Smooth muscle cell (in vitro differentiated cells): ENCODE results near the gene DNM3. TPM values are rescaled to one million over a fixed set of nuclear protein-coding genes. Genes with fewer than 3 reads are reported as not detected.

Source experiments
- DNase-seq: peaks from one replicate; lab custom pipeline; 2025; ENCODE audit not compliant: unreplicated experiment; lab: John Stamatoyannopoulos, UW
- H2AFZ ChIP-seq: fragments of 200-600 bp; sonication (generic); 2 replicates; pipeline ENCODE4 v1.6.0; 2016; ENCODE audit warnings: antibody characterized with exemption, low read depth, mild to moderate bottlenecking
- H3F3A ChIP-seq: fragments of 200-600 bp; sonication (generic); 2 replicates; pipeline ENCODE4 v1.6.0; 2017; ENCODE audit warnings: antibody characterized with exemption, low read depth
- H3K27ac ChIP-seq: fragments of 200-600 bp; sonication (generic); 2 replicates; pipeline ENCODE4 v1.5.1; 2016; ENCODE audit warnings: low read depth, mild to moderate bottlenecking
- H3K27me3 ChIP-seq: fragments of 200-600 bp; sonication (generic); 2 replicates; pipeline ENCODE4 v1.6.1; 2016; ENCODE audit warnings: low read depth, mild to moderate bottlenecking
- H3K36me3 ChIP-seq: fragments of 200-600 bp; sonication (generic); 2 replicates; pipeline ENCODE4 v1.5.1; 2016; ENCODE audit warnings: low read depth
- H3K4me1 ChIP-seq: fragments of 200-600 bp; sonication (generic); 2 replicates; pipeline ENCODE4 v1.5.1; 2016; ENCODE audit warnings: low read depth
- H3K4me2 ChIP-seq: fragments of 200-600 bp; sonication (generic); 2 replicates; pipeline ENCODE4 v1.6.0; 2016; ENCODE audit warnings: mild to moderate bottlenecking
- H3K4me3 ChIP-seq: fragments of 200-600 bp; sonication (generic); 2 replicates; pipeline ENCODE4 v1.5.1; 2016; ENCODE audit warnings: mild to moderate bottlenecking
- H3K79me2 ChIP-seq: fragments of 200-600 bp; sonication (generic); 2 replicates; pipeline ENCODE4 v1.6.0; 2016; ENCODE audit warnings: low read depth, mild to moderate bottlenecking
- H3K9ac ChIP-seq: fragments of 200-600 bp; sonication (generic); 2 replicates; pipeline ENCODE4 v1.6.0; 2016; ENCODE audit warnings: low read depth
- H3K9me3 ChIP-seq: fragments of 200-600 bp; sonication (generic); replicated peaks from 2 replicates; pipeline ENCODE4 v1.5.1; 2016; ENCODE audit warnings: low read depth
- H4K20me1 ChIP-seq: fragments of 200-600 bp; sonication (generic); 2 replicates; pipeline ENCODE4 v1.6.0; 2016; ENCODE audit warnings: low read depth
- WGBS: methylation state at CpG from one replicate; pipeline ENCODE4 v1.1.7; 2016; ENCODE audit warnings: low lambda C conversion rate; 5-methylcytosine and 5-hydroxymethylcytosine counted together
- polyA plus RNA-seq: library from polyadenylated mRNA; unstranded; fragments of >200 nt; fragmentation: Nextera tagmentation; extraction: Ambion mirVana; gene quantifications from 2 replicates; pipeline ENCODE4 v1.2.1, GENCODE V29; 2016
- total RNA-seq: library from RNA; depleted of rRNA; stranded (reverse); fragments of >200 nt; gene quantifications from 2 replicates; pipeline ENCODE4 v1.2.3, GENCODE V29; 2014
- TF ChIP-seq, protein P1 (sequence below): fragments of 200-600 bp; sonication (generic); IDR thresholded peaks from 2 replicates; pipeline ENCODE4 v1.5.1; 2017; ENCODE audit warnings: borderline replicate concordance, mild to moderate bottlenecking, antibody characterized with exemption; ENCODE audit not compliant: insufficient read depth, poor library complexity, severe bottlenecking

Gene DNM3
- total and polyA plus RNA-seq, 2 experiments from 2014 or later = 1.7 to 3.0 TPM

DNA sequence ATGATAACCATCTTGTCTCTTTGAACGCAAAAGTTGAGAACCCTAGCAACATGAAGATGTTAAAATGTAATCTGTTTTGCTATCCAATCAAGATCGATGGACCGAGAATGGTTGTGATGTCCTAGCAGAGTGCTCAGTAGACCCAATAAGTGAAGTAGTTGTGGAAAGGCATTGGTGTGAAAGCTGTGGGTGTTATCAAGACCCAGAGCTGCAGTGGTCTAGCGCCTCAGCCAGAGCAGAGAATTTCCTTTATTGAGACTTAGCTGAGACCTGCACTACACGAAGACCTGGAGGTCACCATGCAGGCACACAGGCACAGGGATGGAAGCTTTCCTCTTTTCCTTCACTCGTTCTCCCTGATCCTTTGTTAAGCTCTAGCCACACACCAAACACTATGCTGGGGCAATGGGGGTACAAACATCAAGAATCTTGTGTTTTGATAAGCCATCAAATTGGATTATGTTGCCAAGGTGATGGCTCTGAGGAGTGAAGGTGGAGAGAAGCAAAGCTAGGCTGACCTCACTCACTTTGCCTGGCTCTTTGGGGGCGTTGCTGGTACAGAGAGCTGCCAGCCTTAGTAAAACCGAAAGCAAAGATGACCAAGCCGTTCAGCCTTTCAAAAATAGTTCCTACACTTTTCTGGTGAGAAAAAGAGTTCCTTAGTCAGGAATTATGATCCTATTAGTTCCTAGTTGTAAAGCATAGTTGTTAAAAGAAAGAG lies 35.7 kb upstream of the DNM3 start:
- Histone ChIP-seq H3K9me3 (no peaks in the 10 kb centered on the region), H3K36me3 (no peaks in the 10 kb centered on the region), H3K4me3 (no peak overlapping the region), H3K4me2 (no peak overlapping the region), H2AFZ (no peak overlapping the region), H3K27ac (no peak overlapping the region), H4K20me1 (no peaks in the 10 kb centered on the region), H3K9ac (no peak overlapping the region), H3K4me1 (no peaks in the 10 kb centered on the region), H3F3A (no peaks in the 10 kb centered on the region), H3K79me2 (no peaks in the 10 kb centered on the region), H3K27me3 (no peaks in the 10 kb centered on the region)
- DNase-seq = no peak
- WGBS = 87% methylated on average over 9 of the region's 9 CpGs
- TF ChIP-seq, protein P1, sequence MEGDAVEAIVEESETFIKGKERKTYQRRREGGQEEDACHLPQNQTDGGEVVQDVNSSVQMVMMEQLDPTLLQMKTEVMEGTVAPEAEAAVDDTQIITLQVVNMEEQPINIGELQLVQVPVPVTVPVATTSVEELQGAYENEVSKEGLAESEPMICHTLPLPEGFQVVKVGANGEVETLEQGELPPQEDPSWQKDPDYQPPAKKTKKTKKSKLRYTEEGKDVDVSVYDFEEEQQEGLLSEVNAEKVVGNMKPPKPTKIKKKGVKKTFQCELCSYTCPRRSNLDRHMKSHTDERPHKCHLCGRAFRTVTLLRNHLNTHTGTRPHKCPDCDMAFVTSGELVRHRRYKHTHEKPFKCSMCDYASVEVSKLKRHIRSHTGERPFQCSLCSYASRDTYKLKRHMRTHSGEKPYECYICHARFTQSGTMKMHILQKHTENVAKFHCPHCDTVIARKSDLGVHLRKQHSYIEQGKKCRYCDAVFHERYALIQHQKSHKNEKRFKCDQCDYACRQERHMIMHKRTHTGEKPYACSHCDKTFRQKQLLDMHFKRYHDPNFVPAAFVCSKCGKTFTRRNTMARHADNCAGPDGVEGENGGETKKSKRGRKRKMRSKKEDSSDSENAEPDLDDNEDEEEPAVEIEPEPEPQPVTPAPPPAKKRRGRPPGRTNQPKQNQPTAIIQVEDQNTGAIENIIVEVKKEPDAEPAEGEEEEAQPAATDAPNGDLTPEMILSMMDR = no peak

DNA sequence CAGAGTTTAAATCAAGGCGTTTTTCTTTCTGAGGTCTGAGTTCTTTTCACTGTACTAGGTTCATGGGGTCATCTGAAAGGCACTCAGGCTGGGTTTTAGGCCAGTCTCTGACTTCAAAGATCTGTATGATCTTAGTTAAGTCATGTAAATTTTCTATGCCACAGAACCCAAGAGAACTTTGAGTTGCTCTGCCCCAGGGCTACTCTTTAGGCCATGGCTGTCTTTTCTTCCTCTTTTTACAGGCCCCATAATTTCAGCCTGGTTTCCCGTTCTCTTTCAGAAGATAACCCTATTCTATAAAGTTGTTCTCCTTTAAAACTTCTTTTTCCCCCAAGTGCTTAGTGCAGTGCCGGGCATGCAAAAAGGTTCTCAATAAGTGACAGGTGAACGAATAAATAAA lies 33.7 kb upstream of the DNM3 start:
- Histone ChIP-seq H3K4me3 (no peak overlapping the region), H4K20me1 (no peaks in the 10 kb centered on the region), H3K4me2 (no peak overlapping the region), H3K4me1 (no peaks in the 10 kb centered on the region), H3K79me2 (no peaks in the 10 kb centered on the region), H3F3A (no peaks in the 10 kb centered on the region), H3K9me3 (no peaks in the 10 kb centered on the region), H2AFZ (no peak overlapping the region), H3K27me3 (no peaks in the 10 kb centered on the region), H3K36me3 (no peaks in the 10 kb centered on the region), H3K27ac (no peak overlapping the region), H3K9ac (no peak overlapping the region)
- DNase-seq = no peak
- TF ChIP-seq, protein P1 = no peak
- WGBS = 74% methylated on average over 4 of the region's 4 CpGs

DNA sequence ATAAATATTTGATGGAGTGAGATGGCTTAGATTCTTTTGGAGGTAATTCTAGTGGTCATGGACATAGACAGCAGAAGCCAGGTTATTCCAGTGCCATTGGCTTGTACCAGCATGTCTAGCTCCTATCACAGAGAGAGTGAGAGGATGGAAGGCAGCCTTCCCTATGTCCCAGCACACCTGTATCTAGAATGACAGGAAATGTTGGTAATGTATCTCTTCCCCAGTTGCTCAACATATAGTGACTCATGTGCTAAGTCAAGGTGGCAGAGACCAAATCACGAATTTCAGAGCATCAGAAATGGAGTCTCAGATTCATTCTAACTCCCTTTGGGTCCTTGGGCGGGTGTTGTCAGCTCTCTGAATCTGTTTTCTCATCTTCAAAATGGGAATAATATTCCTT lies 31.5 kb upstream of the DNM3 start:
- no peak overlapping the region for H3K4me2 ChIP-seq
- no peak overlapping the region for H3K27ac ChIP-seq
- H3K9ac ChIP-seq = no peak overlapping the region
- TF ChIP-seq, protein P1 = no peak
- no peak overlapping the region for H3K4me3 ChIP-seq
- DNase-seq = no peak
- no peaks in the 10 kb centered on the region for H3K4me1 ChIP-seq
- no peaks in the 10 kb centered on the region for H4K20me1 ChIP-seq
- no peaks in the 10 kb centered on the region for H3K79me2 ChIP-seq
- H3F3A ChIP-seq = no peaks in the 10 kb centered on the region
- no peaks in the 10 kb centered on the region for H3K9me3 ChIP-seq
- WGBS = 80% methylated on average over 2 of the region's 2 CpGs
- no peaks in the 10 kb centered on the region for H3K36me3 ChIP-seq
- H3K27me3 ChIP-seq = no peaks in the 10 kb centered on the region
- no peak overlapping the region for H2AFZ ChIP-seq

DNA sequence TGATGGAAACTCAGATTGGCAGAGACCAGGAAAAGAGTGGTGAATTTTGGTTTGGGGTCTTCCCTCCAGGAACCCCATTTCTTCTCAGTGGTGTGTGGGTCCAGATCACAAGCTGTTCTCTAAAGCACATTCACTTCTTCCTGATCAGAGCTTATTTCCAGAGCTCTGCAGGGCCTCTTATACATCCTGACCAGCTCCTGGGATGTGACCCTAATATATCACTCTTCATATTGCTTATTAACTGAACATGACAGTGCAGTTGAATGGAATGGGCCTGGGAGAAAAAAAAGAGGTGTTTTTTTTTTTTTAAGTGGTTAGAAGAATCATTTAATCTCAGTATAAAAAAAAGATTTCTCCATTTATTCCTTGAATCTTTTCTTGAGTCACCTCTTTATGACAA lies 29.6 kb upstream of the DNM3 start:
- Histone ChIP-seq H3K79me2 (no peaks in the 10 kb centered on the region), H3K4me3 (no peak overlapping the region), H3K9ac (no peak overlapping the region), H3K4me2 (no peak overlapping the region), H2AFZ (no peak overlapping the region), H4K20me1 (no peaks in the 10 kb centered on the region), H3K4me1 (no peaks in the 10 kb centered on the region), H3K27me3 (no peaks in the 10 kb centered on the region), H3K9me3 (no peaks in the 10 kb centered on the region), H3K27ac (no peak overlapping the region), H3F3A (no peaks in the 10 kb centered on the region), H3K36me3 (no peaks in the 10 kb centered on the region)
- no peak for DNase-seq
- TF ChIP-seq, protein P1 = no peak
